Calu3 (cell line): ENCODE data around the gene DLGAP4. TPM values are rescaled to one million over a fixed set of nuclear protein-coding genes. Genes with fewer than 3 reads are reported as not detected.

Experiments
- BruUV-seq: library from RNA; stranded (reverse); fragments of 400-500 nt; replicated peaks from 2 replicates; lab custom pipeline; 2021; lab: Mats Ljungman, UMichigan
- CTCF ChIA-PET: fragments of 300-600 bp; sonication (Branson Sonifier 250); formaldehyde crosslinking; loops from one replicate; lab custom pipeline; 2022; ENCODE audit warnings: antibody characterized with exemption; lab: Charles Lee
- DNase-seq: peaks from one replicate; pipeline ENCODE4 v3.0.0; 2022
- H3K27ac Mint-ChIP-seq: one replicate; pipeline ENCODE4 v1.8.0; 2022; ENCODE audit warnings: mixed read lengths; ENCODE audit not compliant: unreplicated experiment
- H3K27me3 Mint-ChIP-seq: one replicate; pipeline ENCODE4 v1.8.0; 2022; ENCODE audit warnings: mixed read lengths; ENCODE audit not compliant: unreplicated experiment
- H3K36me3 Mint-ChIP-seq: one replicate; pipeline ENCODE4 v1.8.0; 2022; ENCODE audit warnings: mild to moderate bottlenecking, moderate library complexity, mixed read lengths; ENCODE audit not compliant: insufficient read depth, unreplicated experiment
- H3K4me1 Mint-ChIP-seq: one replicate; pipeline ENCODE4 v1.8.0; 2022; ENCODE audit warnings: mild to moderate bottlenecking, low read depth, mixed read lengths; ENCODE audit not compliant: unreplicated experiment
- H3K4me3 Mint-ChIP-seq: one replicate; pipeline ENCODE4 v1.8.0; 2022; ENCODE audit warnings: mild to moderate bottlenecking, low read depth, moderate library complexity, mixed read lengths; ENCODE audit not compliant: unreplicated experiment
- H3K9me3 Mint-ChIP-seq: one replicate; pipeline ENCODE4 v1.8.0; 2022; ENCODE audit warnings: low read depth, mixed read lengths; ENCODE audit not compliant: unreplicated experiment
- intact Hi-C: fragments of 100-400 bp; cut with micrococcal nuclease; formaldehyde crosslinking; loops from one replicate; pipeline ENCODE4 v1.10.0; 2022; ENCODE audit not compliant: unreplicated experiment
- total RNA-seq: library from RNA; stranded (reverse); gene quantifications from 2 replicates; pipeline ENCODE4 v1.2.3, GENCODE V29; 2022
- TF ChIP-seq, protein P1 (sequence below): fragments of 200-600 bp; IDR thresholded peaks from one replicate; pipeline ENCODE4 v1.8.0; 2022; ENCODE audit warnings: antibody characterized with exemption; ENCODE audit not compliant: unreplicated experiment

DLGAP4 gene
- total RNA-seq, 1 experiment from 2014 or later = 66.4 TPM

DNA sequence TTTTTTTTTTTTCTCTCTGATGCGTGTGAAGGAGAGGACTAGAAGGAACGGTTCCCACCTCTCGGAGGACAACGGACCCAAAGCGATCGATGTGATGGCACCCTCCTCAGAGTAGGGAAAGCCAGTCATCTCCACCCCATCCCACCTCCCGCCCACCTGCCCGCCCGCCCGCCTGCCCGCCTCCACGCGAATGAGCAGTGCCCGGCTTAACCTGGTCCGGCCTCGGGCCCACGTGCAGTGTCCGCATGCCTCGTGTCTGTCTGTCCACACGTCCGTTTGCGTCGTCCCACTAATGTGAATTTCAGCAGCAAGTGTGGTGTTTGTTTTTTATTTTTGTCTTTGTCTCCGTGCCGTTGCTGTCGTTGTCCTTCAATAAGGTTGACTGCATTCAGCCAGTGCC, 193.1 kb downstream of the DLGAP4 start:
- Mint-ChIP-seq H3K36me3 (peaks cover 20% of the 10 kb centered on the region), H3K9me3 (no peaks in the 10 kb centered on the region), H3K27me3 (no peaks in the 10 kb centered on the region), H3K4me3 (no peak overlapping the region), H3K4me1 (no peaks in the 10 kb centered on the region), H3K27ac (no peak overlapping the region)
- no TSS peak for BruUV-seq
- DNase-seq = no peak
- intact Hi-C loops = no loop called here
- CTCF ChIA-PET = no interaction called here
- TF ChIP-seq, protein P1, sequence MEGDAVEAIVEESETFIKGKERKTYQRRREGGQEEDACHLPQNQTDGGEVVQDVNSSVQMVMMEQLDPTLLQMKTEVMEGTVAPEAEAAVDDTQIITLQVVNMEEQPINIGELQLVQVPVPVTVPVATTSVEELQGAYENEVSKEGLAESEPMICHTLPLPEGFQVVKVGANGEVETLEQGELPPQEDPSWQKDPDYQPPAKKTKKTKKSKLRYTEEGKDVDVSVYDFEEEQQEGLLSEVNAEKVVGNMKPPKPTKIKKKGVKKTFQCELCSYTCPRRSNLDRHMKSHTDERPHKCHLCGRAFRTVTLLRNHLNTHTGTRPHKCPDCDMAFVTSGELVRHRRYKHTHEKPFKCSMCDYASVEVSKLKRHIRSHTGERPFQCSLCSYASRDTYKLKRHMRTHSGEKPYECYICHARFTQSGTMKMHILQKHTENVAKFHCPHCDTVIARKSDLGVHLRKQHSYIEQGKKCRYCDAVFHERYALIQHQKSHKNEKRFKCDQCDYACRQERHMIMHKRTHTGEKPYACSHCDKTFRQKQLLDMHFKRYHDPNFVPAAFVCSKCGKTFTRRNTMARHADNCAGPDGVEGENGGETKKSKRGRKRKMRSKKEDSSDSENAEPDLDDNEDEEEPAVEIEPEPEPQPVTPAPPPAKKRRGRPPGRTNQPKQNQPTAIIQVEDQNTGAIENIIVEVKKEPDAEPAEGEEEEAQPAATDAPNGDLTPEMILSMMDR = no peak

DNA sequence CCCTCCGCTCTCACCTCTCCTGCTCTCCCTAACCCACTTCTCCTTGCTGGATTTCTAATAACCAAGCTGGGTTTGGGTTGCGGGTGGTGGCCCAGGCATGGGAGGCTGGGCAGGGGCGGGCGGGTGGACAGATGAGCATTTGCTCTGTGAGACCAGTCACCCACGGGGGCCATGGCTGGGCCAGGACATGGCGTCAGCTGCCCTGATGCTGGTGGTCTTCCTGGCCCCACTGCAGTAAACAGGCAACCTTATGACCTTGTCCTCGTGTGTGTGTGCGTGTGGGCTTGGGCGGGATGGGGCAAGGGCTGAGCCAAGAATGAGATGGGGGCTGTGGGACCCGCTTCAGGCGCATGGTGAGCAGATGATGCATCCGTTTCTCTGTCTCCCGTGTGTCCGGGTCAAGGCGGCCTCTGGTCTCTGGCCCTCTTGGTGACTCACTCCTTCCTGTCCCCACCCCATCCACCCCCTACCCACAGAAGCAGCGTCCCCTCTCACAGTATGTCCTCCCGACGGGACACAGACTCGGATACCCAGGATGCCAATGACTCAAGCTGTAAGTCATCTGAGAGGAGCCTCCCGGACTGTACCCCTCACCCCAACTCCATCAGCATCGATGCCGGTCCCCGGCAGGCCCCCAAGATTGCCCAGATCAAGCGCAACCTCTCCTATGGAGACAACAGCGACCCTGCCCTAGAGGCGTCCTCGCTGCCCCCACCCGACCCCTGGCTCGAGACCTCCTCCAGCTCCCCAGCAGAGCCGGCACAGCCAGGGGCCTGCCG, 193.8 kb downstream of the DLGAP4 start:
- intact Hi-C loops = no loop called here
- Mint-ChIP-seq H3K27me3 (no peaks in the 10 kb centered on the region), H3K27ac (no peak overlapping the region), H3K9me3 (no peaks in the 10 kb centered on the region), H3K4me1 (no peaks in the 10 kb centered on the region), H3K4me3 (no peak overlapping the region), H3K36me3 (peaks cover 20% of the 10 kb centered on the region)
- TF ChIP-seq, protein P1 = no peak
- DNase-seq = no peak
- BruUV-seq = no TSS peak
- CTCF ChIA-PET = no interaction called here

DNA sequence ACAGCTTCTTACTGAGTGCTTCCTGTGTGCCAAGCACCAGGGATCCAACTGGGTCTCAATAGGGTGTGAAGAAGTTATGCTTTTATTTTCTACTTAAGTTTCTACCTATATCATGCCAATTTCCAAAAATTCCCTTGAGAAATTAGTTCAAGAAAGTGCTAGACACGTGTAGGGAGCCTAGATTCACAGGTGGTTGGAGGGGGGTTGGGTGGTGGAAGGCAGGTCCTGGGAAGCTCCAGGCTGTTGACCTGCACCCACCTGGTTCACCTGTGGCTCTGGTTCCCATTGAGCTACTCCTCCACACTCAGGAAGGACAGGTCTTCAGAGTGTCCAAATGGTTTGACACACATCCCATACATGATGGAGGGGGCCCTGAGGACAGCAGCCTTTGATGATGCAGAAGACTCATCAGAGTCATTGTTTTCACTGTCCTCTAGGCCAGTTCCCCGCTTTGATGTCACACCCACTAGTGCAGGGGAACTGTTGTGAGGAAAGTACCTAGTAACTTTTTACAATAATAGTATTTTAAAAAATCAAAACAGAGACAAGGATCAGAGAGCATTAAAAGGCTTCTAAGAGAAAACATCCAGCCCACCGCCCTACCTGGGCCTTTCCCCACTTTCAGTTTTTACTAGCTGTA, 195.3 kb downstream of the DLGAP4 start:
- H3K27ac Mint-ChIP-seq = no peak overlapping the region
- CTCF ChIA-PET = no interaction called here
- DNase-seq = no peak
- no peaks in the 10 kb centered on the region for H3K9me3 Mint-ChIP-seq
- BruUV-seq = no TSS peak
- intact Hi-C loops = no loop called here
- no peaks in the 10 kb centered on the region for H3K4me1 Mint-ChIP-seq
- TF ChIP-seq, protein P1 = no peak
- H3K36me3 Mint-ChIP-seq = peaks cover 20% of the 10 kb centered on the region
- no peaks in the 10 kb centered on the region for H3K27me3 Mint-ChIP-seq
- no peak overlapping the region for H3K4me3 Mint-ChIP-seq

DNA sequence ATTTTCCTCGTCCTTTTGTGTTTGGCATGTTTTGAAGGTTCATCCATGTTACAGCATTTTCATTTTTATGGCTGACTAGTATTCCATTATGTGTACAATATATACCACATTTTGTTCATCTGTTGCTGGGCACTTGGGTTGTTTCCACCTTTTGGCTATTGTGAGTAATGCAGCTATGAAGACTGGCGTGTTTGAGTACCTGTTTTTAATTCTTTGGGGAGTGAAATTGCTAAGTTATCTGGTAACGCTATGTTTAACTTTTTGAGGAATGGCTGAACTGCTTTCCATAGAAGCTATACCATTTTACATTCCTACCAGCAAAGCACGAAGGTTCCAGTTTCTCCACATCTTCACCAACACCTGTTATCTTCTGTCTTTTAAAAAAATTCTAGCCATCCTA, 198.2 kb downstream of the DLGAP4 start:
- no peaks in the 10 kb centered on the region for H3K9me3 Mint-ChIP-seq
- DNase-seq = no peak
- H3K36me3 Mint-ChIP-seq = peaks cover 12% of the 10 kb centered on the region
- no peak overlapping the region for H3K4me3 Mint-ChIP-seq
- CTCF ChIA-PET = interaction anchor here (0.5 kb wide), 1 partner anchor 450 kb away, joined by 4 read pairs; no protein-coding TSS in a partner anchor
- TF ChIP-seq, protein P1 = no peak
- no peak overlapping the region for H3K27ac Mint-ChIP-seq
- H3K4me1 Mint-ChIP-seq = no peaks in the 10 kb centered on the region
- no TSS peak for BruUV-seq
- H3K27me3 Mint-ChIP-seq = no peaks in the 10 kb centered on the region
- intact Hi-C loops = no loop called here
